Measurements from ENCODE around the gene CSRNP3. TPM values are rescaled to one million over a fixed set of nuclear protein-coding genes. Genes with fewer than 3 reads are reported as not detected.

CSRNP3 gene
- total RNA-seq, 3 donors from 2014 or later (not counting 1 experiment from before 2014, with no cell fraction given): not detected

DNA sequence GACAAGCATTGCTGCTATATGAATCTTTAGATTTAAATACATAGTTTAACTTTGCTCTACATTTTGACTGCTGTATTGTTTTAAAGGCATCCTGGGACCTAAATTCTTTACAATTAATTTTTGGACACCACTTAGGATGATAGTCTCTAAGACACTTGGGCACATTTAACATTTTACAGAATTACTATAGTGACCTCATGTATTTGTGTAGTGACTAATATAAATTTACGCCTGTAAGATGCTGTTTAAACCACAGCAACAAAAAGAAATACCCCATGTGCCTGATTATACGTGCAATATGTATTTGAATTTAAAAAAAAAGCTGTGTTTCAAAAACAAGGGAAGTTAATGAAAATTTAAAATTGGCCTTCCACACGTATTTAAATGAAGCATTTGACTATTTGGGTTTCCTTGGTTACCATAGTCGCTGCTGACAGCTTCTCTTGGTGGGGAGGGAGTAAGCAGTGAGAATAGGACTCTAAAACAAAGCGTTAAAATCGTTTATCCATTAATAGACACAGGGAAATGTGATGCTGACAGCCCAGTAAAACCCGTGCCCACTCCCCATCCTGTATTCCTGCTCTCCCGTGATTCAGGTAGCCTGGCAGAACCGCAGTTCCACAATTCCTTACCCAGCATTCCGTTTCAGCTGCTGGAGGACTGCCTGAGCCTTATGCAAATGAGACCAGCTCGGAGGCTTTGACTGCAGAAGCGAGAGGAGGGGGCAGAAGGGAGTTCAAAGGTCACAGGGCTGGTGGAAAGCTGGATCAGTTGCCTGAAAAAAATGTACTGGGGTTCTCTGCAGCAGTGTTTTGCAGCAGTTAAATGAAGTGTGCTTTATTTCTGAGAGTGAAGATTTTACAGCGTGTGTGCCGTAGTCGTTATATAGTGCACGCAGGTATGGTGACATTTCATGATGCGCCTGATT is 104.3 kb downstream of the CSRNP3 start:
- H3K36me3 Mint-ChIP-seq: no peaks in the 10 kb centered on the region
- no peaks in the 10 kb centered on the region for H3K27me3 ChIP-seq (ENCODE audit: control insufficient read depth, insufficient read depth, low read length)
- no peaks in the 10 kb centered on the region for H3K9me3 Mint-ChIP-seq
- H3K4me1 ChIP-seq (ENCODE audit: control insufficient read depth, insufficient read depth, low read length): no peaks in the 10 kb centered on the region
- no peak for ATAC-seq
- no peaks in the 10 kb centered on the region for H3K36me3 ChIP-seq (ENCODE audit: control insufficient read depth, insufficient read depth, low read length)
- no peak overlapping the region for H3K27ac ChIP-seq (ENCODE audit: low read length)
- intact Hi-C loops (cut with micrococcal nuclease): no loop called here
- H3K4me3 ChIP-seq (ENCODE audit: low read length): no peak overlapping the region
- H3K4me1 Mint-ChIP-seq: no peaks in the 10 kb centered on the region
- no peaks in the 10 kb centered on the region for H3K9me3 ChIP-seq (ENCODE audit: control insufficient read depth, insufficient read depth, low read length)
- H3K27ac Mint-ChIP-seq: no peak overlapping the region
- H3K4me3 Mint-ChIP-seq: no peak overlapping the region
- TF ChIP-seq, protein P1, sequence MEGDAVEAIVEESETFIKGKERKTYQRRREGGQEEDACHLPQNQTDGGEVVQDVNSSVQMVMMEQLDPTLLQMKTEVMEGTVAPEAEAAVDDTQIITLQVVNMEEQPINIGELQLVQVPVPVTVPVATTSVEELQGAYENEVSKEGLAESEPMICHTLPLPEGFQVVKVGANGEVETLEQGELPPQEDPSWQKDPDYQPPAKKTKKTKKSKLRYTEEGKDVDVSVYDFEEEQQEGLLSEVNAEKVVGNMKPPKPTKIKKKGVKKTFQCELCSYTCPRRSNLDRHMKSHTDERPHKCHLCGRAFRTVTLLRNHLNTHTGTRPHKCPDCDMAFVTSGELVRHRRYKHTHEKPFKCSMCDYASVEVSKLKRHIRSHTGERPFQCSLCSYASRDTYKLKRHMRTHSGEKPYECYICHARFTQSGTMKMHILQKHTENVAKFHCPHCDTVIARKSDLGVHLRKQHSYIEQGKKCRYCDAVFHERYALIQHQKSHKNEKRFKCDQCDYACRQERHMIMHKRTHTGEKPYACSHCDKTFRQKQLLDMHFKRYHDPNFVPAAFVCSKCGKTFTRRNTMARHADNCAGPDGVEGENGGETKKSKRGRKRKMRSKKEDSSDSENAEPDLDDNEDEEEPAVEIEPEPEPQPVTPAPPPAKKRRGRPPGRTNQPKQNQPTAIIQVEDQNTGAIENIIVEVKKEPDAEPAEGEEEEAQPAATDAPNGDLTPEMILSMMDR (IDR thresholded peaks at IDR 0.05): no peak
- 56% methylated on average over 14 of the region's 17 CpGs for WGBS (ENCODE audit: insufficient coverage)
- H3K27me3 Mint-ChIP-seq (ENCODE audit: low read depth in 2 of 2): peaks cover 0 to 19% of the 10 kb centered on the region in 2 donors
- DNase-seq: no peak

DNA sequence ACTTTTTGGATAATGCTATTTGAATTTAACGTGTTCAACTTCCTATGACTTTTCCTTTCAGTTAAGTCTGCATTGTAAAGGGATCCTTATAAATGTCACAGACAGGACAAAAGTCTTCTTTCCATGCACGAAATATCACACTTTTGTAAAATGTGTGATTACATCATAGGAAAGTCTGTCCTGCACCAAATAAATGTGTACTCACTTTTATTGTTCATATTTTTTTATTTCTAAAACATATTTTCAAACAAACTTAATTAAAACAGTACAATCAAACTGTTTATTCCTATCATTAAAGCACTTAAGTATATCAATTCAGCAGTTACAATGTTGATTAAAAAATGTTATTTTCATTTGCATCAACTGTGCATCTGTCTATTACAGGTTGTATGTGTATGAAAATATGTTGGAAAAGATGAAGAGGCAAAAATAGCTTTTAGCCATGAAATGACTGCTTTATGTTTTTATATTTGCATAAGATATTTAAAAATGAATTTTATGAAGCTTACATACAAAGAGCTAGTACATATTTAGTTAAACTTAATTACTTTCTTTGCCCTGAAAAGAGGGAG is 105.6 kb downstream of the CSRNP3 start:
- Histone ChIP-seq H3K27ac (ENCODE audit: low read length) (no peak overlapping the region), H3K36me3 (ENCODE audit: control insufficient read depth, insufficient read depth, low read length) (no peaks in the 10 kb centered on the region), H3K9me3 (ENCODE audit: control insufficient read depth, insufficient read depth, low read length) (no peaks in the 10 kb centered on the region), H3K4me3 (ENCODE audit: low read length) (no peak overlapping the region), H3K4me1 (ENCODE audit: control insufficient read depth, insufficient read depth, low read length) (no peaks in the 10 kb centered on the region), H3K27me3 (ENCODE audit: control insufficient read depth, insufficient read depth, low read length) (no peaks in the 10 kb centered on the region)
- WGBS (ENCODE audit: insufficient coverage): 80% methylated on average over 1 of the region's 2 CpGs
- ATAC-seq (no peak), DNase-seq (no peak)
- Mint-ChIP-seq H3K27me3 (ENCODE audit: low read depth in 2 of 2) (peaks cover 0 to 19% of the 10 kb centered on the region in 2 donors), H3K27ac (no peak overlapping the region), H3K9me3 (no peaks in the 10 kb centered on the region), H3K4me3 (no peak overlapping the region), H3K4me1 (no peaks in the 10 kb centered on the region), H3K36me3 (no peaks in the 10 kb centered on the region)
- intact Hi-C loops (cut with micrococcal nuclease): no loop called here
- TF ChIP-seq, protein P1 (IDR thresholded peaks at IDR 0.05): no peak

DNA sequence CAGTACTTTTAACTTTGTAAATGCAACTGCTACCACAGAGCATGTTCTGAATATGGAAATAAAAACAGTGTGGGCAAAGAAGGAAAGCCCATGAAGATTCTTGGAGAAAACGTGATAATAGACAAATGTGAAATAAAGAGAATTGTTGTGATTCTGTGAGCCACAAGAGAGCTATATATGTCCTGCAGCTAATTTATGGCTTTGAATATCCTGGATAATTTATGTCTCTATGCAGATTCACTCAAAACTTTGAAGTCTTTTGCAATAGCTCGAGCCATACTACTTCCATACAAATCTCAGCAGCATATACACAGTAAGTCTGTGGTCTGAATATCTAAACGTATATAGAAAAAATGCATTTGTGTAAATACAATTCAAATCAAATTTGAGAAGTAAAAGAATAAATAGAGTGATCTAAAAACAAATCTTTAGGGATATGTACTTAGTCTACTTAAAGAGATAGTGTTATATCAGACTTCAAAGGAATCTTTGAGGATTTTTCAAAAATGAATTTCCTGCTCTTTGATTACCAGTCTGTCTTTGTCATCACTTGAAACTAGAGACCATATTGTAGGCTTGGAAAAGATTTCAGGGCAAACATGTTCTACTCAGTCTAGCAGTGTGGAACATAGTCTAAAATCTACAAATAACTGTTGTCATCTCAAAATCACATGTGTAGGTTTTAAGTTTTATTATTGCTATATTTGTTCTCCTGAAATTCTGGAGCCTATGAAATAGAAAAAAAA is 107.1 kb downstream of the CSRNP3 start:
- no peaks in the 10 kb centered on the region for H3K9me3 Mint-ChIP-seq
- no peak overlapping the region for H3K27ac ChIP-seq (ENCODE audit: low read length)
- H3K27me3 ChIP-seq (ENCODE audit: control insufficient read depth, insufficient read depth, low read length): no peaks in the 10 kb centered on the region
- DNase-seq: no peak
- WGBS (ENCODE audit: insufficient coverage): 88% methylated on average over 1 of the region's 3 CpGs
- H3K9me3 ChIP-seq (ENCODE audit: control insufficient read depth, insufficient read depth, low read length): no peaks in the 10 kb centered on the region
- intact Hi-C loops (cut with micrococcal nuclease): no loop called here
- H3K36me3 Mint-ChIP-seq: no peaks in the 10 kb centered on the region
- ATAC-seq: no peak
- no peak overlapping the region for H3K27ac Mint-ChIP-seq
- TF ChIP-seq, protein P1 (IDR thresholded peaks at IDR 0.05): no peak
- no peaks in the 10 kb centered on the region for H3K4me1 ChIP-seq (ENCODE audit: control insufficient read depth, insufficient read depth, low read length)
- H3K4me1 Mint-ChIP-seq: no peaks in the 10 kb centered on the region
- H3K27me3 Mint-ChIP-seq (ENCODE audit: low read depth in 2 of 2): peaks cover 0 to 28% of the 10 kb centered on the region in 2 donors
- H3K36me3 ChIP-seq (ENCODE audit: control insufficient read depth, insufficient read depth, low read length): no peaks in the 10 kb centered on the region
- no peak overlapping the region for H3K4me3 Mint-ChIP-seq
- H3K4me3 ChIP-seq (ENCODE audit: low read length): no peak overlapping the region
